D721Med (cell line): ENCODE results near the gene RSU1.
A peak's percentile ranks its signal among the peaks of the same experiment; 100 is the strongest.

Experiments
- DNase-seq: peaks from one replicate; pipeline ENCODE4 v3.0.0; 2011; ENCODE audit warnings: low spot score; ENCODE audit not compliant: insufficient read length
- FAIRE-seq: peaks from 2 replicates; lab custom pipeline; 2011; peaks lifted over from hg19 to GRCh38; lab: Jason Lieb, UNC
- CTCF ChIP-seq: IDR thresholded peaks from 2 replicates; pipeline ENCODE4 v1.5.1; 2012; ENCODE audit warnings: mild to moderate bottlenecking, control low read depth; ENCODE audit not compliant: insufficient read depth; ENCODE audit errors: missing control alignments

Gene RSU1

GRCh38 chr10:16856092-16856491 lies 38.9 kb upstream of the RSU1 start:
- no peak for TF ChIP-seq CTCF
- no peak for DNase-seq
- FAIRE-seq: no peak

- TF ChIP-seq CTCF: no peak
- FAIRE-seq (no peak), DNase-seq (no peak)
Measured at GRCh38 chr10:16854623-16855022, 37.4 kb upstream of the RSU1 start.

GRCh38 chr10:16853809-16854208 lies 36.6 kb upstream of the RSU1 start:
- FAIRE-seq: no peak
- no peak for DNase-seq
- TF ChIP-seq CTCF: no peak

GRCh38 chr10:16853201-16853600 lies 36.0 kb upstream of the RSU1 start:
- TF ChIP-seq CTCF: peak; percentile 51
- FAIRE-seq (no peak), DNase-seq (no peak)

- DNase-seq (no peak), FAIRE-seq (no peak)
- TF ChIP-seq CTCF: no peak
Measured at GRCh38 chr10:16852624-16853023, 35.4 kb upstream of the RSU1 start.

GRCh38 chr10:16848562-16849154 lies 31.4 kb upstream of the RSU1 start:
- TF ChIP-seq CTCF: no peak
- FAIRE-seq (no peak), DNase-seq (no peak)

- DNase-seq (no peak), FAIRE-seq (no peak)
- no peak for TF ChIP-seq CTCF
Measured at GRCh38 chr10:16847644-16848043, 30.4 kb upstream of the RSU1 start.
